Measurements from ENCODE around the gene NFIB. TPM values are rescaled to one million over a fixed set of nuclear protein-coding genes. Genes with fewer than 3 reads are reported as not detected.

NFIB gene
- total RNA-seq, 2 experiments from 2014 or later = 13.7 to 25.1 TPM

DNA sequence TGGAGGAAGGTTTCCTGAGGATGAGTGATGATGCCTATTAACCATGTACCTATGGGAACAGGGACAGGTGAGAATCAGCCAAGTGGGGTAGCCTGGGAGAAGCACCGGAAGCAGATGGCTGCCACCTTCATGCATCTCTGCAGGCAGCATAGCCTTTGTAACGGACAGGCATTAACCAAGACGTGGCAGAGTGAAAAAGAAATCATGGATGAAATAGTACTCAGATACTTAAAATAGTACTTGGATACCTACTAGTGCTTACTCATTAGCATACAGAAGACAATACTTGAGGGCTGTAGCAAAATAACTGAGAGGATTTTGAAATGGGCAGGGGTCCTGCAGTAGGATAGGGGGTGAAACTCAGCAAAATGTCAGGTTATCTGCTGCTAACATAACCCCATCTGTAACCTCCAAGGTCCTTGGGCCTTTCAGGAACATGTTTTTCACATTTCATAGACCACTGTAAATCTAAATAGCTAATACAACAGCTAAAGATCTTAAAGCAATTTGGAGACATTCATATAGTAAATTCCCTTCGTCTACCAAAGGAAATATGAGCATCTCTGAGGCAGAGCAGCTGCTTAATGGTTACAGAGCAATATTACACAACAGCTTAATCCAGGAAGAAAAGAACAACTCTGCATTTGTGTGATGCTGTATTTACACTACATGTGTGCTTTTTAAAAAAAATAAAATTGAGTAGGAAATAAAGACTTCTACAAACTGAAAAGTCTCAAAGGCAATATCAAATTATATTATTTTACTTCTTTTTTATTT, 154.3 kb downstream of the NFIB start:
- Histone ChIP-seq H3K4me3 (ENCODE audit: low read depth, low read length, poor library complexity, severe bottlenecking) (no peak overlapping the region), H3K9me3 (ENCODE audit: low read length) (peaks cover 9% of the 10 kb centered on the region; the same call in 1 of the 2 replicates), H3K79me2 (ENCODE audit: insufficient read depth, low read depth, low read length) (peaks cover 15% of the 10 kb centered on the region; the same call in 1 of the 2 replicates), H3K27ac (ENCODE audit: low read depth, low read length, poor library complexity, severe bottlenecking) (no peak overlapping the region), H3K4me1 (ENCODE audit: insufficient read depth, low read length, poor library complexity, severe bottlenecking) (peaks cover 56% of the 10 kb centered on the region), H3K9me2 (ENCODE audit: insufficient read depth, low read length) (no peaks in the 10 kb centered on the region), H4K20me1 (ENCODE audit: insufficient read depth, low read length) (no peaks in the 10 kb centered on the region), H3K4me2 (ENCODE audit: low read length) (no peak overlapping the region), H2AFZ (ENCODE audit: low read length) (no peak overlapping the region), H3K36me3 (ENCODE audit: insufficient read depth, low read length) (peaks cover 12% of the 10 kb centered on the region)
- DNase-seq (ENCODE audit: low spot score) = no peak
- intact Hi-C loops (cut with micrococcal nuclease; ENCODE audit: unreplicated experiment) = loop anchor here (10.0 kb wide), 1 partner anchor 525 kb away; no protein-coding TSS in a partner anchor
- TF ChIP-seq, protein P1, sequence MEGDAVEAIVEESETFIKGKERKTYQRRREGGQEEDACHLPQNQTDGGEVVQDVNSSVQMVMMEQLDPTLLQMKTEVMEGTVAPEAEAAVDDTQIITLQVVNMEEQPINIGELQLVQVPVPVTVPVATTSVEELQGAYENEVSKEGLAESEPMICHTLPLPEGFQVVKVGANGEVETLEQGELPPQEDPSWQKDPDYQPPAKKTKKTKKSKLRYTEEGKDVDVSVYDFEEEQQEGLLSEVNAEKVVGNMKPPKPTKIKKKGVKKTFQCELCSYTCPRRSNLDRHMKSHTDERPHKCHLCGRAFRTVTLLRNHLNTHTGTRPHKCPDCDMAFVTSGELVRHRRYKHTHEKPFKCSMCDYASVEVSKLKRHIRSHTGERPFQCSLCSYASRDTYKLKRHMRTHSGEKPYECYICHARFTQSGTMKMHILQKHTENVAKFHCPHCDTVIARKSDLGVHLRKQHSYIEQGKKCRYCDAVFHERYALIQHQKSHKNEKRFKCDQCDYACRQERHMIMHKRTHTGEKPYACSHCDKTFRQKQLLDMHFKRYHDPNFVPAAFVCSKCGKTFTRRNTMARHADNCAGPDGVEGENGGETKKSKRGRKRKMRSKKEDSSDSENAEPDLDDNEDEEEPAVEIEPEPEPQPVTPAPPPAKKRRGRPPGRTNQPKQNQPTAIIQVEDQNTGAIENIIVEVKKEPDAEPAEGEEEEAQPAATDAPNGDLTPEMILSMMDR (conservative IDR thresholded peaks at IDR 0.05; ENCODE audit: low read length) = no peak
- no peak for TF ChIP-seq EZH2phosphoT487 (IDR thresholded peaks at IDR 0.05; ENCODE audit: borderline replicate concordance, low read depth, low read length)
- ChIA-PET POLR2A (interaction anchor here (0.6 to 1.4 kb wide), 6 partner anchors 13 to 527 kb away, joined by 3 to 4 read pairs (median 3); no protein-coding TSS in a partner anchor), CTCF (ENCODE audit: unreplicated experiment) (no interaction called here)
- no TSS peak for BruUV-seq (replicated peaks)

DNA sequence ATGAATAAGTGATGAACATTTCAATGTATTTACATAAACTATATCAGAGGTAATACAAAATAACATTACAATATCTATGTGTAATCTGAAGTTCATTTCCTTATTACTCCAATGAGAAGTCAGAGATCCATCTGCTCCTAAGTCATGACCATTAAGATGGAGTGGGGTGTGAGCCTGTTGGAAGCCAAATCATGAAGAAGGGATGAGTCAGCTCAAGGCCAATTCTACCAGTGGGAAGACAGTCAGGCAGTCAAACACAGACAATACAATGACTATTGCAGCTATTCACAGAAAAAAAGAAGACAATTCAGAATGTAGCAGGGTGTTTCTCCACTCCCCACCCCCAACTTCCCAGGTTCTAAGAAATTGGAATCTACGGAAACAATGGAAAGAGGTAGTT, 155.0 kb downstream of the NFIB start:
- CTCF ChIA-PET (ENCODE audit: unreplicated experiment) = no interaction called here
- POLR2A ChIA-PET = interaction anchor here (0.7 to 1.0 kb wide), 2 partner anchors 13 to 160 kb away, joined by 3 to 4 read pairs; no protein-coding TSS in a partner anchor
- Histone ChIP-seq H3K9me3 (ENCODE audit: low read length) (peaks cover 9% of the 10 kb centered on the region; the same call in 1 of the 2 replicates), H3K4me3 (ENCODE audit: low read depth, low read length, poor library complexity, severe bottlenecking) (no peak overlapping the region), H3K9me2 (ENCODE audit: insufficient read depth, low read length) (no peaks in the 10 kb centered on the region), H3K27ac (ENCODE audit: low read depth, low read length, poor library complexity, severe bottlenecking) (no peak overlapping the region), H3K36me3 (ENCODE audit: insufficient read depth, low read length) (peaks cover 12% of the 10 kb centered on the region), H3K4me1 (ENCODE audit: insufficient read depth, low read length, poor library complexity, severe bottlenecking) (peaks cover 63% of the 10 kb centered on the region), H2AFZ (ENCODE audit: low read length) (peak overlapping the region; percentile 5; the same call in 1 of the 2 replicates), H4K20me1 (ENCODE audit: insufficient read depth, low read length) (no peaks in the 10 kb centered on the region), H3K79me2 (ENCODE audit: insufficient read depth, low read depth, low read length) (peaks cover 15% of the 10 kb centered on the region; the same call in 1 of the 2 replicates), H3K4me2 (ENCODE audit: low read length) (peak overlapping the region; percentile 94; the same call in 1 of the 2 replicates)
- intact Hi-C loops (cut with micrococcal nuclease; ENCODE audit: unreplicated experiment) = loop anchor here (10.0 kb wide), 1 partner anchor 526 kb away; no protein-coding TSS in a partner anchor
- DNase-seq (ENCODE audit: low spot score) = no peak
- BruUV-seq (replicated peaks) = no TSS peak
- TF ChIP-seq, protein P1 (conservative IDR thresholded peaks at IDR 0.05; ENCODE audit: low read length) = no peak
- no peak for TF ChIP-seq EZH2phosphoT487 (IDR thresholded peaks at IDR 0.05; ENCODE audit: borderline replicate concordance, low read depth, low read length)
